NCI-H2196 treated with DMSO at 0.1 percent for 48 hours (cell line): ENCODE results near the gene NDFIP2.

Source experiments
- DNase-seq: peaks from one replicate; lab custom pipeline; 2025; ENCODE audit not compliant: unreplicated experiment; lab: John Stamatoyannopoulos, UW

Gene NDFIP2

GRCh38 chr13:79480954-79481684 lies at the start of gene NDFIP2:
Gene NDFIP2 (plus strand): TSS chr13:79481155. CDS start chr13:79481204, 49 bp downstream.
- peak; percentile 28 for DNase-seq

GRCh38 chr13:79432086-79432485 lies 48.9 kb upstream of the NDFIP2 start:
- no peak for DNase-seq

GRCh38 chr13:79432992-79433391 lies 48.0 kb upstream of the NDFIP2 start:
- no peak for DNase-seq

- no peak for DNase-seq
Observed at GRCh38 chr13:79434556-79434955, 46.4 kb upstream of the NDFIP2 start.

- no peak for DNase-seq
Observed at GRCh38 chr13:79435561-79435990, 45.4 kb upstream of the NDFIP2 start.

- no peak for DNase-seq
Observed at GRCh38 chr13:79439275-79439674, 41.7 kb upstream of the NDFIP2 start.

- no peak for DNase-seq
Observed at GRCh38 chr13:79440958-79441528, 39.9 kb upstream of the NDFIP2 start.

- no peak for DNase-seq
Observed at GRCh38 chr13:79442221-79442620, 38.7 kb upstream of the NDFIP2 start.

- no peak for DNase-seq
Observed at GRCh38 chr13:79442706-79443105, 38.2 kb upstream of the NDFIP2 start.

- DNase-seq = no peak
Observed at GRCh38 chr13:79445968-79446645, 34.8 kb upstream of the NDFIP2 start.

GRCh38 chr13:79447141-79447540 lies 33.8 kb upstream of the NDFIP2 start:
- DNase-seq = no peak

GRCh38 chr13:79447741-79448140 lies 33.2 kb upstream of the NDFIP2 start:
- DNase-seq = no peak

- DNase-seq = no peak
Observed at GRCh38 chr13:79448413-79448812, 32.5 kb upstream of the NDFIP2 start.

GRCh38 chr13:79450110-79450509 lies 30.8 kb upstream of the NDFIP2 start:
- DNase-seq = no peak

- DNase-seq = no peak
Observed at GRCh38 chr13:79451500-79451962, 29.4 kb upstream of the NDFIP2 start.

- DNase-seq = no peak
Observed at GRCh38 chr13:79452239-79452913, 28.6 kb upstream of the NDFIP2 start.

- DNase-seq = no peak
Observed at GRCh38 chr13:79455331-79455730, 25.6 kb upstream of the NDFIP2 start.

GRCh38 chr13:79456051-79456450 lies 24.9 kb upstream of the NDFIP2 start:
- no peak for DNase-seq

- DNase-seq = no peak
Observed at GRCh38 chr13:79456656-79457365, 24.1 kb upstream of the NDFIP2 start.

- no peak for DNase-seq
Observed at GRCh38 chr13:79457390-79457789, 23.6 kb upstream of the NDFIP2 start.

GRCh38 chr13:79457948-79458347 lies 23.0 kb upstream of the NDFIP2 start:
- no peak for DNase-seq
